Muscle of leg (tissue), 11 donors: Measurements from ENCODE around the gene ZNF503. TPM values are rescaled to one million over a fixed set of nuclear protein-coding genes. Genes with fewer than 3 reads are reported as not detected.

Source experiments
- DNase-seq: peaks from one replicate; pipeline ENCODE4 v3.0.0; 2013
- H3K27ac ChIP-seq: one replicate; pipeline ENCODE4 v1.5.1; 2013; ENCODE audit warnings: mild to moderate bottlenecking, low read length, control low read depth
- H3K27me3 ChIP-seq: one replicate; pipeline ENCODE4 v1.6.1; 2013; ENCODE audit warnings: low read length; ENCODE audit not compliant: control insufficient read depth, insufficient read depth
- H3K36me3 ChIP-seq: one replicate; pipeline ENCODE4 v1.6.1; 2013; ENCODE audit warnings: low read length; ENCODE audit not compliant: control insufficient read depth, insufficient read depth
- H3K4me1 ChIP-seq: one replicate; pipeline ENCODE4 v1.6.1; 2013; ENCODE audit warnings: low read length; ENCODE audit not compliant: control insufficient read depth, insufficient read depth
- H3K4me3 ChIP-seq: one replicate; pipeline ENCODE4 v1.5.1; 2013; ENCODE audit warnings: low read length, control low read depth
- H3K9me3 ChIP-seq: replicated peaks from 2 replicates; pipeline ENCODE4 v1.6.1; 2013; ENCODE audit warnings: low read depth, low read length; ENCODE audit not compliant: control insufficient read depth
- WGBS: methylation state at CpG from one replicate; pipeline ENCODE4 v1.1.5; 2013; ENCODE audit warnings: missing lambda C conversion rate; ENCODE audit not compliant: insufficient coverage; 5-methylcytosine and 5-hydroxymethylcytosine counted together
- polyA plus RNA-seq, 8 donors: library from polyadenylated mRNA; unstranded; fragments of 120-200 nt; gene quantifications; one replicate each; pipeline versions ENCODE4 v1.2.1 to v1.2.3, GENCODE V29; 2013; ENCODE audit warnings: inconsistent platforms in 1 of 8, low replicate concordance in 1 of 8; ENCODE audit not compliant: insufficient read length in 8 of 8, insufficient read depth in 1 of 8
- total RNA-seq: library from RNA; stranded (reverse); fragments of 120-200 nt; gene quantifications from one replicate; pipeline ENCODE4 v1.2.4, GENCODE V29; 2013

ZNF503 gene
- total and polyA plus RNA-seq, 9 donors, result 3.6 to 19.1 (median 13.5) TPM

DNA sequence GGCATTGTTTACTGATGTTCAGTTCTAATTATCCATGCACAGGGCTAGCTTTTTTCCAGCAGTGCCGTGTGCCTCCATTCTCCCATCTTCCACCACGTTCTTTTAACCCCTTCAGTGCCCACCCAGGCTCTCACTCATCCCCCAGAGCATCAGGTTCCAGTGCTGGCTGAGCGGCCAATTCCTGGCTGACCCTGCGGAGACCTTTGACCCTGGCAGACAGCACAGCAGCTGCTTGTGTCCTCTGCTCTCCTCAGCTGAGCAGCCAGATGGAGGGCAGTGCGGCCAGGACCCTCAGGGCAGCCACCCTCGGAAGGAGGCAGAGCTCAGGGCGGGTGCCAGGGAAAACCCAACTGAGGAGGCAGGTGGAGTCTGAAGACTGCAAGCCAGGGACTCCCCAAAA, 48.4 kb downstream of the ZNF503 start:
- Histone ChIP-seq H3K4me3 (no peak overlapping the region), H3K27me3 (no peaks in the 10 kb centered on the region), H3K4me1 (peaks cover 4% of the 10 kb centered on the region), H3K27ac (no peak overlapping the region), H3K36me3 (no peaks in the 10 kb centered on the region), H3K9me3 (no peaks in the 10 kb centered on the region)
- no peak for DNase-seq
- 23% methylated on average over 4 of the region's 7 CpGs for WGBS

DNA sequence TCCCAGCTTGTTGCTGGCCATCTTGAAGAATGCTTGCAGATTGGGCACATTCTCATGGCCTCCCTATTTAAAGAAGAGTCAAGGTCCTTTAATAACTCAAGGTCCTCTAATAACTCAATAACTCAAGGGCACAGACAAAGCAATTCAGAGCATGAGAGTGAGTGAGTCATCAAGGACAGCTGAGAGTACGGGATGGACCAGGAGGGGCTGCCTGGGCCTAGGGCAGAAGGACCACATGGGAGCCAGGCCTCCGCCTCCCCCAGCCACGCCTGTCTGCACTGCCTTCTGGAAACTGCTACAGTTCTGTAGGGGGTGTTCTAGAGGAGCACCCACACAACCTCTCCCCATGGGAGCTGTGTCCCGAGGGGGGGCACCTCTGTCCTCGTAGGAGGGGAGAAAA, 48.9 kb downstream of the ZNF503 start:
- Histone ChIP-seq H3K4me3 (no peak overlapping the region), H3K36me3 (no peaks in the 10 kb centered on the region), H3K9me3 (no peaks in the 10 kb centered on the region), H3K27me3 (no peaks in the 10 kb centered on the region), H3K27ac (no peak overlapping the region), H3K4me1 (peaks cover 4% of the 10 kb centered on the region)
- peak; percentile 16 for DNase-seq
- WGBS, result no CpG with 5 or more reads among the region's 5 CpGs

DNA sequence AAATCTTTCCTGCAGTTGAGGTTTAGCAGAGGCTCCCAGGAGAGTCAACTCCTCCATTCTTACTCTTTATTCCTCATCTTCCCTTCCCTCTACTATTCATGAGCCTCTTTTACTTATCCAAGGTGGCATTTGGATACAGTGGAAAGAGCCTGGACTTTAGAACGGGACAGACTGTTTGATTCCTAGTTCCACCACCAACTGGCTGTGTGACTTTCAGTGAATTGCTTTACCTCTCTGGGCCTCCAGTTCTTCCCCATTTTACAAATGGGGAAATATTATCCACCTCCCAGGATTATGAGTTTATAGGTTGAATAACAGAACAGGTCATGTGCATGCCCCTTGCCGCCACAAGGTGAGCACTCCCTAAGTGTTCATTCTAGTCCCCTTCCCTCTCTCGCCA, 49.9 kb downstream of the ZNF503 start:
- WGBS, result no CpG with 5 or more reads among the region's 3 CpGs

DNA sequence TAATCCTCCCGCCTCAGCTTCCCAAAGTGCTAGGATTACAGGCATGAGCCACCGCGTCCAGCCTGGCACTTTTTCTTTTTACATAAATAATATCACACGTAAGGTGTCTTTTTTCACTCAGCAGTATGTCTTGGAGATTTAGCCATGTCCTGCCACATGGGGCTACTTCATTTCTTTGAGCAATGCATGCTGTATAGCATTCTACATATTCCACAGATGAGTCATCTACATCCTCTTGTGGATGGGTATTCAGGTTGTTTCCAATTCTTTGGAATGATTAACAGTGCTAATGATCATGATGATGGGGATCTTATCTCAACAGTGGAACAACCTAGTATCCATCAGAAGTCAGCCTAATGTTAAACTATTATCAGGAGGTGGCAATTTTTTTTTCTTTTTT, 50.8 kb downstream of the ZNF503 start:
- Histone ChIP-seq H3K4me3 (no peak overlapping the region), H3K27me3 (no peaks in the 10 kb centered on the region), H3K4me1 (peaks cover 4% of the 10 kb centered on the region), H3K9me3 (no peaks in the 10 kb centered on the region), H3K27ac (no peak overlapping the region), H3K36me3 (no peaks in the 10 kb centered on the region)
- no peak for DNase-seq
- WGBS, result 57% methylated on average over 1 of the region's 4 CpGs

More for the DNA sequence above, 49.9 kb downstream of the ZNF503 start:
- peaks cover 4% of the 10 kb centered on the region for H3K4me1 ChIP-seq
- no peak for DNase-seq
- H3K4me3 ChIP-seq, result no peak overlapping the region
- no peak overlapping the region for H3K27ac ChIP-seq
- no peaks in the 10 kb centered on the region for H3K9me3 ChIP-seq
- no peaks in the 10 kb centered on the region for H3K36me3 ChIP-seq
- no peaks in the 10 kb centered on the region for H3K27me3 ChIP-seq

Other genes with a start within 250 kb of the ZNF503 start
- gene VDAC2, start 191.0 kb downstream of the ZNF503 start, total RNA-seq, result 186 TPM
- 100 to 1,000 TPM; 236 to 334 (median 279) TPM for gene VDAC2, start 191.0 kb downstream of the ZNF503 start, polyA plus RNA-seq
- 6.9 TPM for gene COMTD1, start 165.8 kb downstream of the ZNF503 start, total RNA-seq
- 1 to 10 TPM; 3.5 to 8.4 (median 4.4) TPM for gene COMTD1, start 165.8 kb downstream of the ZNF503 start, polyA plus RNA-seq
- gene LRMDA, start 29.9 kb upstream of the ZNF503 start, total RNA-seq, result 7.9 TPM
- gene LRMDA, start 29.9 kb upstream of the ZNF503 start, polyA plus RNA-seq, result 1 to 10 TPM; 4.8 to 7.9 (median 5.7) TPM